Activated CD8-positive, alpha-beta memory T cell treated with anti-CD3 and anti-CD28 coated beads, Interleukin-2, amount 10 ng/mL, durations not matched to agents 7 days and 5 days (primary cell): ENCODE measurements around the gene MYL7. TPM values are rescaled to one million over a fixed set of nuclear protein-coding genes. Genes with fewer than 3 reads are reported as not detected.

Source experiments
- ATAC-seq: fragments of 150-1000 bp; cut with Tn5 transposase; one replicate; pipeline ENCODE4 v1.10.0; 2021; ENCODE audit warnings: moderate library complexity
- CTCF ChIA-PET: fragments of 350-600 bp; sonication (Branson Sonifier 250); formaldehyde crosslinking; loops from one replicate; lab custom pipeline; 2021; ENCODE audit warnings: antibody characterized with exemption; lab: Charles Lee
- DNase-seq: peaks from one replicate; pipeline ENCODE4 v3.0.0-alpha.2; 2020
- H3K27ac Mint-ChIP-seq: one replicate; pipeline ENCODE4 v1.8.0; 2021; ENCODE audit warnings: mild to moderate bottlenecking, mixed read lengths
- H3K27me3 Mint-ChIP-seq: one replicate; pipeline ENCODE4 v1.8.0; 2021; ENCODE audit warnings: mixed read lengths
- H3K36me3 Mint-ChIP-seq: one replicate; pipeline ENCODE4 v1.8.0; 2021; ENCODE audit warnings: mild to moderate bottlenecking, mixed read lengths
- H3K4me1 Mint-ChIP-seq: one replicate; pipeline ENCODE4 v1.8.0; 2021; ENCODE audit warnings: mixed read lengths
- H3K4me3 Mint-ChIP-seq: one replicate; pipeline ENCODE4 v1.8.0; 2021; ENCODE audit warnings: mild to moderate bottlenecking, moderate library complexity, mixed read lengths
- H3K9me3 Mint-ChIP-seq: one replicate; pipeline ENCODE4 v1.8.0; 2022; ENCODE audit warnings: low read depth, mixed read lengths
- total RNA-seq, 2 experiments: library from RNA; stranded (reverse); gene quantifications; one replicate each; pipeline ENCODE4 v1.2.3, GENCODE V29; 2021

The MYL7 gene
- total RNA-seq, 2 experiments from 2014 or later, result not detected

DNA sequence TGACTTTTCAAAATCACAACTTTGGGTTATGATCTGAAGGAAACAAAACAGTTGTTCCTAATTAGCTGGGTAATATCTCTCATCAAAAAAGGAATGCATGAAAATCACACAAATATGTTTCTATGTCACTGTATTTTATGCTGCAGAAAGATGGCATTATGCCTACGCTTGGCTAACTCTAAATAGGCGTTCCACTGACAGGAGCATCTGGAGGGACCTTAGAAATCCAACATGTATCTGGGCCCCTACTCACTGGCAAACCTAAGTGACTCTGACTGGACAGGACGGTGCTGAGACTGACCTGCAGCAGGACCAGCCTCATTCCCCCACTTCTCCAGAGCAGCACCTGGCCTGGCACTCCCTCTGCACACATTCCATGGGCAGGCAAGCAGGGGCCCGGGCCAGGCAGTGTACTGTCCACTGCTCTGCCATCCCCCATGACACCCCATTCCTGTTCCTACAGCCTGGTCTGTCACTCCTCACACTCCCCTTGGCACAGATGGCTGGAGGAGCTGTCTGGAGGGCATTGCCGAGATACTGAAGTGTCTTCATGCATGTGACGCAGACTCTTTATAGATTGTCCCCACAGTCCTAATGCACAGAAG lies 2.6 kb upstream of the MYL7 start:
- H3K4me1 Mint-ChIP-seq, result peaks cover 8% of the 10 kb centered on the region
- no peaks in the 10 kb centered on the region for H3K36me3 Mint-ChIP-seq
- ATAC-seq, result no peak
- CTCF ChIA-PET, result no interaction called here
- no peak overlapping the region for H3K4me3 Mint-ChIP-seq
- no peak overlapping the region for H3K27ac Mint-ChIP-seq
- no peaks in the 10 kb centered on the region for H3K9me3 Mint-ChIP-seq
- H3K27me3 Mint-ChIP-seq, result peaks cover 28% of the 10 kb centered on the region
- DNase-seq, result no peak

DNA sequence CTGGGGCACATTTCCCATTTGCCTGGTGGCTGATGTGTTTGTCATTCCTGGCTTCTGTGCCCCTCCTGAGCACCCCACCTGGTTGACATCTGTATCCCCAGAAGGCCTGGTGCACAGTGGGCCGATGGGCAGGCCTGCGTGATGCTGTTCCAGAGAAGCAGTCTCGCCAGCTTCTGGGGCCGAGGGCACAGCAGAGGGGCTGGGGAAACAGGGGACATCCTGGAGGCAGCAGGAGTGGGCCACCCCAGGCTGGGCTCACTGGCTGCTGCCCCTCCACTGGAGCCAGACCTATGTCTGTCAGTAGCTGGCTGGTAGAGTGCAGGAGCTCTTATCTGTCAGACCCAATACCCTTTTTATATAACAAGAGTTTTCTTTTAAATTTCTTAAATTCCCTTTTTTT lies 896 bp upstream of the MYL7 start:
- DNase-seq (no peak), ATAC-seq (no peak)
- H3K4me3 Mint-ChIP-seq, result no peak overlapping the region
- peaks cover 8% of the 10 kb centered on the region for H3K4me1 Mint-ChIP-seq
- CTCF ChIA-PET, result interaction anchor here (1.3 kb wide), 1 partner anchor 11 kb away, joined by 3 read pairs; no protein-coding TSS in a partner anchor
- no peaks in the 10 kb centered on the region for H3K9me3 Mint-ChIP-seq
- no peak overlapping the region for H3K27ac Mint-ChIP-seq
- peaks cover 22% of the 10 kb centered on the region for H3K27me3 Mint-ChIP-seq
- no peaks in the 10 kb centered on the region for H3K36me3 Mint-ChIP-seq

GRCh38 chr7:44140341-44140740 lies 791 bp downstream of the MYL7 start:
- Mint-ChIP-seq H3K4me1 (peaks cover 4% of the 10 kb centered on the region), H3K4me3 (no peak overlapping the region), H3K9me3 (no peaks in the 10 kb centered on the region), H3K27ac (no peak overlapping the region), H3K27me3 (peaks cover 18% of the 10 kb centered on the region), H3K36me3 (no peaks in the 10 kb centered on the region)
- no peak for ATAC-seq
- DNase-seq, result no peak
- CTCF ChIA-PET, result no interaction called here

DNA sequence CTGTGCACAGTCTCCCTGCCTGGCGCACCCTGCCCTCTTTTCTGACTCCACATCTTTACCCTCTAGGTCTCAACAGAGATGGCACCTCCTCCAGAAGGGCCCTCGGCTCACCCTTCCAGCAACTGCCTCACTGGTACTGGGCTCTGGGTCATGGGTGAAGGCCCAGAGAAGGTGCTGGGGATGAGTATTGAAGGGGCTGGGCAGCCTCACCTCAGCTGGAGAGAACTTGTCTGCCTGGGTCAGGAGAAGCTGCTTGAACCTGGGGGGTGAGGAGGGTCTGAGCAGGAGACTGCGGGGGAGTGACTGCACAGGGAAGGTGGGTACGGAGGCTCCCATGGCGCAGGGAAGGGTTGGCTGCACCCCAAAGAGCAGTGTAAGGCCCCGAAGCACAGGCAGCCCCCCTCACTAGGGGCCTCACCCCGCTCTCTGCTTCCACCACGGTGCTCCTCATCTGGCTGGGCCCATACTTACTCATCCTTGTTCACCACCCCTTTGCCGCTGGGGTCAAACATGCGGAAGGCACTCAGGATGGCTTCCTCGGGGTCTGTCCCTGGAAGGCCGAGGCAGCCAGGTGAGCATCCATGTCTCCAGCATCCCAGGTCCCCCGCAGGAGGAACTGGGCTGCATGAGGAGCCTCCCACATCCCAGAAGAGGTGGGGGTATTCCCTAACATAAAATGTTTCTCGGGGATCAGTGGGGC lies 1.7 kb downstream of the MYL7 start:
- CTCF ChIA-PET, result no interaction called here
- no peaks in the 10 kb centered on the region for H3K36me3 Mint-ChIP-seq
- ATAC-seq, result no peak
- H3K4me1 Mint-ChIP-seq, result no peaks in the 10 kb centered on the region
- no peaks in the 10 kb centered on the region for H3K9me3 Mint-ChIP-seq
- no peak overlapping the region for H3K27ac Mint-ChIP-seq
- H3K27me3 Mint-ChIP-seq, result peaks cover 9% of the 10 kb centered on the region
- H3K4me3 Mint-ChIP-seq, result no peak overlapping the region
- DNase-seq, result no peak

- Mint-ChIP-seq H3K36me3 (no peaks in the 10 kb centered on the region), H3K4me1 (no peaks in the 10 kb centered on the region), H3K27me3 (peaks cover 2% of the 10 kb centered on the region), H3K4me3 (no peak overlapping the region), H3K27ac (no peak overlapping the region), H3K9me3 (no peaks in the 10 kb centered on the region)
- DNase-seq (no peak), ATAC-seq (no peak)
- CTCF ChIA-PET, result no interaction called here
Observed at GRCh38 chr7:44138698-44139097, 2.4 kb downstream of the MYL7 start.

DNA sequence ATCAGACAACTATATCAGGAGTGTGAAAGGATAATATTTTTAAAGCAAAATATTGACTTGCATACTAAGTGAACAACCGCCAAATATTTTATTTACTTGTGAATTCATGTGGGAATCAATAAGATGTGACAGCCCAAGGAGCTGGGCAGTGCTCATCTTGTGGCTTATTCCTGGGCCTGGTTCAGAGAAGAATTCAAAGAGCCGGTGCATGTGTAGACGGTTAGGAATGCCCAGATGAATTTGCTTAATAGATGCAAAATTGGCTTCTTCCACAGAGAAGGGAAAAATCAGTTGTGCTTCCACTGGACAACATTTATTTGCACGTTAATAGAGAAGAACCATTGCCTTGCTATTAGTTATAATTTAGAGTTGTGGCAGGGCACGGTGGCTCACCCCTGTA lies 4.4 kb downstream of the MYL7 start:
- ATAC-seq (no peak), DNase-seq (no peak)
- Mint-ChIP-seq H3K27ac (no peak overlapping the region), H3K27me3 (peaks cover 3% of the 10 kb centered on the region), H3K36me3 (no peaks in the 10 kb centered on the region), H3K4me3 (no peak overlapping the region), H3K4me1 (no peaks in the 10 kb centered on the region), H3K9me3 (no peaks in the 10 kb centered on the region)
- CTCF ChIA-PET, result no interaction called here

DNA sequence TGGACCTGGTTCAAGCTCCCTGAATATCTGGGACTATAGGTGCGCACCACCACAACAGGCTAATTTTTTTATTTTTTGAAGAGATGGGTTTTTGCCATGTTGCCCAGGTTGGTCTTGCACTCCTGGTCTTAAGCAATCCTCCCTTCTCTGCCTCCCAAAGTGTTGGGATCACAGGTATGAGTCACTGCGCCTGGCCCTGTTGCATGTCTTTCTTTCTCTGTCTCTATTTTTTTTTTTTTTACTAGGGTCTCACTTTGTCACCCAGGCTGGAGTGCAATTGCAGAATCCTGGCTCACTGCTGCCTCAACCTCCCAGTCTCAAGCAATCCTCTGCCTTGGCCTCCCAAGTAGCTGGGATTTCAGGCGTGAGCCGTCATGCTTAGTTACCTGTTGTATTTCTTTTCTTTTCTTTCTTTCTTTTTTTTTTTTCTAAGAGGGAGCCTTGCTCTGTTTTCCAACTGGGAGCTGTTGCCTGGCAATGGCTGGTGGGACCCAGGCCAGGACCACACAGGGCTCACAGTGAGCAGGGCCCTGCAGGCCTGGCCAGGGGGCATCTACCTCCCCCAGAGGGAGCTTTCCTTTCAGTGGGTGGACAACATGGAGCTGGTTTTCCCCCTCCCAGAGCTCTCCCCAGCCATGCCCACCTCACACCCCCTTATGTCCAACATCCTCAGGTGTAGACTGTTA lies 6.0 kb downstream of the MYL7 start:
- no peaks in the 10 kb centered on the region for H3K9me3 Mint-ChIP-seq
- CTCF ChIA-PET, result interaction anchor here (1.0 kb wide), 1 partner anchor 13 kb away, joined by 4 read pairs; no protein-coding TSS in a partner anchor
- H3K4me1 Mint-ChIP-seq, result peaks cover 7% of the 10 kb centered on the region
- no peak for DNase-seq
- no peak overlapping the region for H3K27ac Mint-ChIP-seq
- no peak for ATAC-seq
- H3K36me3 Mint-ChIP-seq, result no peaks in the 10 kb centered on the region
- no peak overlapping the region for H3K4me3 Mint-ChIP-seq
- H3K27me3 Mint-ChIP-seq, result peaks cover 3% of the 10 kb centered on the region

DNA sequence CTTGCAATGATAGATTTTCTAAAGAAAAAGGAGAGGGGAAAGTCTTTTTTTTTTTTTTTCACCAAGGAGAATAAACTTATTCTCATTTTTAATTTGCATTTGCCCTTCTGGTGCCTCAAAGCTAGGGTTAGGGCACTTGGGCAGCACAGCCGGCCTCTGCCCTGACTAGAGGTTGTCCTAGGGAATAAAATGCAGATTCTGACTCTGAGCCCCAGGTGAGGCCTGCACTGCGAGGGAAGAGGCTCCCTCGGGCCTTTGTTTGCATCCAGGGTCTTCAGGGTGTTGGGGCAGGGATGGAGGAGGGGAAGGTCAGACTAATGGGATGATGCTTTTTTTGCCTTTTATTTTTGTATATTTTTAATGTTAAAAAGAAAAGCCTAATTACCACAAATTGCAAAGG lies 7.8 kb downstream of the MYL7 start:
- H3K27me3 Mint-ChIP-seq, result peaks cover 3% of the 10 kb centered on the region
- no peak overlapping the region for H3K27ac Mint-ChIP-seq
- H3K4me1 Mint-ChIP-seq, result peaks cover 14% of the 10 kb centered on the region
- CTCF ChIA-PET, result no interaction called here
- no peaks in the 10 kb centered on the region for H3K36me3 Mint-ChIP-seq
- ATAC-seq (no peak), DNase-seq (no peak)
- no peaks in the 10 kb centered on the region for H3K9me3 Mint-ChIP-seq
- no peak overlapping the region for H3K4me3 Mint-ChIP-seq

- Mint-ChIP-seq H3K9me3 (no peaks in the 10 kb centered on the region), H3K27ac (no peak overlapping the region), H3K27me3 (peaks cover 8% of the 10 kb centered on the region), H3K4me3 (no peak overlapping the region), H3K4me1 (peaks cover 14% of the 10 kb centered on the region), H3K36me3 (no peaks in the 10 kb centered on the region)
- ATAC-seq (no peak), DNase-seq (no peak)
- CTCF ChIA-PET, result no interaction called here
Observed at GRCh38 chr7:44132039-44132438, 9.1 kb downstream of the MYL7 start.

GRCh38 chr7:44131173-44132029 lies 9.7 kb downstream of the MYL7 start:
- H3K27me3 Mint-ChIP-seq, result peaks cover 12% of the 10 kb centered on the region
- H3K4me1 Mint-ChIP-seq, result peaks cover 14% of the 10 kb centered on the region
- DNase-seq, result no peak

DNA sequence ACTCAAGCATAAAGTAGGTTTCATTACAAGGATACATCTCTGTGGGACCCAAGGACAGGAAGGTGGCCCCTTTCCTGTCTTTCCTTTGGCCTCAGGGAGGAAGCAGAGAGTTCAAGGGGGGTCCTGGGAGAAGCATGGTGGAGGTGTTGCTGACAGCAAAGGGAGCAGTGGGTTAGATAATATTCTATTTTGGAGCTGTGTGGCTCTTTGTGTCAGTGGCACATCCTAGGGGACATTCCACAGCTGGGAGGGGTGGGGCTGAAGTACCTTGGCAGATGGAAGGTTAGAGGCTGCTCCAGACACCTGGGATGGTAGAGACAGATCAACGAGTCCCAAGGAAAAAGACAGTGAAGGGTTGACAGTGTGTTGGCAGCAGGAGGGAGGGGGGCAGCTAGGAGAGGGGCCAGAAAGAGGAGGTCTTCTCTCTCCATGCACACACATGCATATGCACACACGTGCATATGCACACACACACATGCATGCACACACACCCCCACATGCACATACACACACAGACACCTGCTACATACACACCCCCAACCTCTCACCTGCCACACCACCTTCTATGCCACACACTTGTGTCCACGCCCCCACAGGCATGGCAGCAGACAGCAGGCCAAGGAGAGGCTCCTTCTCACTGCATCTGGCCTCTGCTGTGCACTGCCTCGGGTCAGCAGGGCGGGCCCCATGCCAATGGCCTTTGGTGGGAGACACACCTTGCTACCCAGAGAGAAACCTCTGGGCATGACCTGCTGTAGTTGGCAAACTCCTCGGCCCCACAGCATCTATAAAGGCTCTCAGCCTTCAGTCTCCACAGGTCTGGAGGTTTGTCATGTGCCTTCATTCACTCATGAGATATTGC lies 12.2 kb downstream of the MYL7 start:
- no peak for ATAC-seq
- Mint-ChIP-seq H3K27ac (no peak overlapping the region), H3K9me3 (no peaks in the 10 kb centered on the region), H3K4me3 (no peak overlapping the region), H3K27me3 (peaks cover 20% of the 10 kb centered on the region), H3K36me3 (no peaks in the 10 kb centered on the region), H3K4me1 (peaks cover 17% of the 10 kb centered on the region)
- CTCF ChIA-PET, result no interaction called here
- DNase-seq, result no peak

More at GRCh38 chr7:44131173-44132029, 9.7 kb downstream of the MYL7 start:
- no peaks in the 10 kb centered on the region for H3K36me3 Mint-ChIP-seq
- ATAC-seq, result no peak
- H3K27ac Mint-ChIP-seq, result no peak overlapping the region
- no peak overlapping the region for H3K4me3 Mint-ChIP-seq
- no peaks in the 10 kb centered on the region for H3K9me3 Mint-ChIP-seq
- CTCF ChIA-PET, result interaction anchor here (1.4 kb wide), 1 partner anchor 9 kb away, joined by 3 read pairs; no protein-coding TSS in a partner anchor

- Mint-ChIP-seq H3K27ac (no peak overlapping the region), H3K4me1 (peaks cover 23% of the 10 kb centered on the region), H3K27me3 (peaks cover 20% of the 10 kb centered on the region), H3K36me3 (no peaks in the 10 kb centered on the region), H3K4me3 (no peak overlapping the region), H3K9me3 (no peaks in the 10 kb centered on the region)
- DNase-seq (no peak), ATAC-seq (no peak)
- CTCF ChIA-PET, result interaction anchor here (0.9 kb wide), 1 partner anchor 18 kb away, joined by 3 read pairs; no protein-coding TSS in a partner anchor
Observed at GRCh38 chr7:44127161-44127560, 14.0 kb downstream of the MYL7 start.
